GM12878 (cell line): ENCODE results near the gene CFAP20. TPM values are rescaled to one million over a fixed set of nuclear protein-coding genes. Genes with fewer than 3 reads are reported as not detected.

Source experiments
- ATAC-seq: fragments of 200-7000 bp; cut with Tn5 transposase; 3 replicates; pipeline ENCODE4 v1.9.1; 2020; ENCODE audit warnings: mild to moderate bottlenecking, moderate library complexity
- BruUV-seq: library from RNA; stranded (reverse); fragments of 400-500 nt; replicated peaks from 2 replicates; lab custom pipeline; 2021; lab: Mats Ljungman, UMichigan
- CTCF ChIA-PET: fragments of 300-600 bp; sonication (Branson Sonifier 250); formaldehyde crosslinking; extraction: SDS; loops from one replicate; lab custom pipeline; 2021; ENCODE audit warnings: inconsistent platforms; lab: Yijun Ruan, JAX
- POLR2A ChIA-PET: fragments of 350-600 bp; formaldehyde crosslinking; extraction: SDS; loops from one replicate; lab custom pipeline; 2021; ENCODE audit warnings: inconsistent platforms; lab: Charles Lee
- RAD21 ChIA-PET: fragments of 300-600 bp; sonication (Branson Sonifier 250); formaldehyde crosslinking; loops from one replicate; lab custom pipeline; 2023; ENCODE audit warnings: antibody characterized with exemption; ENCODE audit not compliant: unreplicated experiment; lab: Charles Lee
- SMC1A ChIA-PET: fragments of 300-600 bp; sonication (Branson Sonifier 250); formaldehyde crosslinking; loops from one replicate; lab custom pipeline; 2023; ENCODE audit not compliant: unreplicated experiment, uncharacterized antibody; lab: Charles Lee
- DNase-seq: peaks from one replicate; pipeline ENCODE4 v3.0.0-alpha.2; 2011; ENCODE audit warnings: low read depth, low spot score
- FAIRE-seq: peaks from 3 replicates; lab custom pipeline; 2011; peaks lifted over from hg19 to GRCh38; lab: Jason Lieb, UNC
- H2AFZ ChIP-seq: 2 replicates; pipeline ENCODE4 v1.6.0; 2011; ENCODE audit warnings: low read depth, low read length, control low read depth; ENCODE audit not compliant: control insufficient read depth
- H3K27ac ChIP-seq: 2 replicates; pipeline ENCODE4 v1.5.1; 2011; ENCODE audit warnings: control low read depth; ENCODE audit not compliant: control insufficient read depth, insufficient read depth
- H3K27me3 ChIP-seq, 2 experiments: replicated peaks in 1 of 2; 2 replicates each; pipeline versions ENCODE4 v1.6.0 to v1.6.1; 2011; ENCODE audit warnings: low read length in 1 of 2; ENCODE audit not compliant: control insufficient read depth in 2 of 2, insufficient read depth in 2 of 2
- H3K36me3 ChIP-seq, 2 experiments: 2 replicates each; pipeline ENCODE4 v1.5.1; 2011; ENCODE audit warnings: low read length in 1 of 2; ENCODE audit not compliant: control insufficient read depth in 2 of 2, insufficient read depth in 2 of 2
- H3K4me1 ChIP-seq: 2 replicates; pipeline ENCODE4 v1.6.1; 2011; ENCODE audit warnings: mild to moderate bottlenecking, low read length, moderate library complexity, mixed read lengths; ENCODE audit not compliant: control insufficient read depth, insufficient read depth
- H3K4me2 ChIP-seq: 2 replicates; pipeline ENCODE4 v1.6.0; 2011; ENCODE audit warnings: control low read depth; ENCODE audit not compliant: control insufficient read depth, insufficient read depth
- H3K4me3 ChIP-seq: fragments of 200-600 bp; sonication (generic); 2 replicates; pipeline ENCODE4 v1.5.1; 2016
- H3K79me2 ChIP-seq: 2 replicates; pipeline ENCODE4 v1.6.0; 2011; ENCODE audit warnings: low read length; ENCODE audit not compliant: control insufficient read depth, insufficient read depth
- H3K9ac ChIP-seq: 2 replicates; pipeline ENCODE4 v1.8.0; 2011; ENCODE audit warnings: low read length, control low read depth, mixed read lengths; ENCODE audit not compliant: control insufficient read depth, insufficient read depth
- H3K9me3 ChIP-seq: replicated peaks from 3 replicates; pipeline ENCODE4 v1.5.1; 2011; ENCODE audit warnings: mild to moderate bottlenecking, low read length; ENCODE audit not compliant: control insufficient read depth, insufficient read depth
- H4K20me1 ChIP-seq: 2 replicates; pipeline ENCODE4 v1.6.0; 2011; ENCODE audit not compliant: control insufficient read depth, insufficient read depth
- CBFB ChIP-seq: IDR thresholded peaks from 2 replicates; pipeline ENCODE4 v1.6.1; 2016; ENCODE audit warnings: antibody characterized with exemption, low read depth
- CREB1 ChIP-seq: IDR thresholded peaks from 2 replicates; pipeline ENCODE4 v1.6.1; 2012; ENCODE audit warnings: low read depth, mild to moderate bottlenecking, inconsistent platforms
- CTCF ChIP-seq, 3 experiments: IDR thresholded peaks in 2 of 3; conservative IDR thresholded peaks in 1 of 3; 2 replicates each; pipeline ENCODE4 v1.5.1; 2011; ENCODE audit warnings: low read depth in 3 of 3, low read length in 3 of 3, mild to moderate bottlenecking in 3 of 3, control low read depth in 2 of 3, moderate library complexity in 2 of 3, inconsistent platforms in 1 of 3, mixed read lengths in 1 of 3; ENCODE audit not compliant: control insufficient read depth in 2 of 3, insufficient read depth in 1 of 3; ENCODE audit errors: extremely low read depth in 1 of 3
- EED ChIP-seq: sonication (generic); IDR thresholded peaks from 2 replicates; pipeline ENCODE4 v1.6.1; 2016; ENCODE audit warnings: antibody characterized with exemption, low read depth
- JUND ChIP-seq: IDR thresholded peaks from 2 replicates; pipeline ENCODE4 v1.6.1; 2012; ENCODE audit warnings: low read depth, mild to moderate bottlenecking, low read length, improper control_type of control experiment, moderate library complexity
- NFYA ChIP-seq: IDR thresholded peaks from 2 replicates; pipeline ENCODE4 v1.6.1; 2011; ENCODE audit warnings: low read depth, mild to moderate bottlenecking, low read length, improper control_type of control experiment, borderline replicate concordance
- NR2F1 ChIP-seq: fragments of 450-650 bp; conservative IDR thresholded peaks from 2 replicates; pipeline ENCODE4 v1.6.1; 2017; ENCODE audit warnings: mild to moderate bottlenecking
- PAX5 ChIP-seq: IDR thresholded peaks from 2 replicates; pipeline ENCODE4 v1.6.1; 2011; ENCODE audit warnings: low read depth, low read length, borderline replicate concordance
- PAX8 ChIP-seq: fragments of 450-650 bp; IDR thresholded peaks from 2 replicates; pipeline ENCODE4 v1.6.1; 2017; ENCODE audit warnings: mild to moderate bottlenecking, moderate library complexity
- POLR2AphosphoS2 ChIP-seq: IDR thresholded peaks from 2 replicates; pipeline ENCODE4 v1.6.1; 2011; ENCODE audit warnings: low read depth, mild to moderate bottlenecking, low read length, improper control_type of control experiment, moderate library complexity
- RBBP5 ChIP-seq: fragments of 200-600 bp; sonication (generic); conservative IDR thresholded peaks from 2 replicates; pipeline ENCODE4 v1.6.1; 2016
- SUZ12 ChIP-seq: fragments of 200-600 bp; sonication (generic); IDR thresholded peaks from one replicate; pipeline ENCODE4 v1.6.1; 2018; ENCODE audit warnings: antibody characterized with exemption, mild to moderate bottlenecking; ENCODE audit not compliant: unreplicated experiment
- TCF7 ChIP-seq: IDR thresholded peaks from 2 replicates; pipeline ENCODE4 v1.6.1; 2014; ENCODE audit warnings: antibody characterized with exemption, borderline replicate concordance
- ZBED1 ChIP-seq: IDR thresholded peaks from 2 replicates; pipeline ENCODE4 v1.6.1; 2016; ENCODE audit warnings: borderline replicate concordance
- ZNF24 ChIP-seq: fragments of 450-650 bp; IDR thresholded peaks from 2 replicates; pipeline ENCODE4 v1.6.1; 2017; ENCODE audit warnings: antibody characterized with exemption, mild to moderate bottlenecking
- ZNF384 ChIP-seq: IDR thresholded peaks from 2 replicates; pipeline ENCODE4 v1.6.1; 2012; ENCODE audit warnings: low read depth, mild to moderate bottlenecking, low read length, improper control_type of control experiment, borderline replicate concordance
- WGBS: methylation state at CpG from one replicate; pipeline ENCODE4 v1.1.6; 2016; ENCODE audit warnings: low lambda C conversion rate; ENCODE audit not compliant: insufficient replicate concordance, insufficient coverage; ENCODE audit errors: missing lambda C conversion rate; 5-methylcytosine and 5-hydroxymethylcytosine counted together
- in situ Hi-C: fragments of 300-500 bp; cut with MboI; formaldehyde crosslinking; loops from 9 replicates; pipeline ENCODE4 v1.14.3; 2018; ENCODE audit warnings: mixed read lengths
- intact Hi-C: fragments of 100-400 bp; cut with micrococcal nuclease; formaldehyde crosslinking; loops from one replicate; pipeline ENCODE4 v1.14.2; 2022; ENCODE audit not compliant: unreplicated experiment
- polyA plus RNA-seq, 11 experiments: library from polyadenylated mRNA; depleted of rRNA in 4 of 11; unstranded in 6 of 11; stranded (reverse) in 5 of 11; fragments of >200 nt; fragmentation: Nextera tagmentation in 4 of 11; fragmentation: Illumina TruSeq in 1 of 11; extraction: Ambion mirVana in 4 of 11; extraction: Trizol in 1 of 11; gene quantifications; 1 replicate in 1 of 11; 2 replicates in 10 of 11; pipeline versions ENCODE4 v1.2.1 to v1.2.3, GENCODE V29; 2011 to 2016; ENCODE audit warnings: inconsistent platforms in 2 of 11, missing spikeins in 2 of 11, low read depth in 1 of 11
- total RNA-seq, 4 experiments: library from RNA; depleted of rRNA in 3 of 4; stranded (reverse); fragments of >200 nt in 3 of 4; fragmentation: Illumina TruSeq in 1 of 4; extraction: Trizol in 1 of 4; gene quantifications; 2 replicates each; pipeline versions ENCODE4 v1.2.1 to v1.2.3, GENCODE V29; 2013 to 2021
- TF ChIP-seq, protein P1 (sequence below): fragments of 450-650 bp; IDR thresholded peaks from 2 replicates; pipeline ENCODE4 v1.6.1; 2017; ENCODE audit warnings: low read depth, mild to moderate bottlenecking, moderate library complexity
- TF ChIP-seq, protein P2 (sequence below): fragments of 450-650 bp; formaldehyde crosslinking; IDR thresholded peaks from 2 replicates; pipeline ENCODE4 v1.4.0; 2022; ENCODE audit warnings: mild to moderate bottlenecking, moderate library complexity

Gene CFAP20
- total and polyA plus RNA-seq, 10 of the 15 experiments (the other 5 are each of a cell fraction or from before 2014, with no cell fraction given): 10.9 to 61.7 (median 46.2) TPM

DNA sequence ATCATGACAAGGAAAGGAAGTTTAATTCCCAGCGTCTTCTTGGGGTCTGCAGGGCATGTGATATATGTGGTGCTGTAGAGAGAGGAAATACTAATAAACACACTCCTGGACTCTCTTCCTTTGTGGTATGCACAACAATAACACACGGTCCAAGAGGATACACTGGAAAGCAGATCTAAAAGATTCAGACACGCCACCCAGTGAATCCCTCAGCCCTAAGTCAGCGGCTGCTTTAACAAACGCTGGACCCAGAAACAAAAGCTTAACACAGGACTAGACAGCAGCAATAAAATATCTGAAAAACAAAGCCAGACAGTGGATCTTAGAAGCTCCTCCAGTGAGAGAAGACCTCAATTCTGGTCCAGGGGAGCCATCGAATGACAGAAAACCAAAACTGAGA, 13.1 kb downstream of the CFAP20 start:
- CTCF ChIA-PET: interaction anchor here (2.2 kb wide), 1 partner anchor 11 kb away, joined by 13 read pairs; no protein-coding TSS in a partner anchor
- in situ Hi-C loops: no loop called here
- no peaks in the 10 kb centered on the region for H3K4me1 ChIP-seq
- H3K36me3 ChIP-seq: peaks cover 10 to 11% of the 10 kb centered on the region in 2 experiments
- no peak overlapping the region for H3K9ac ChIP-seq
- ATAC-seq (no peak), FAIRE-seq (no peak), DNase-seq (no peak)
- H3K79me2 ChIP-seq: peaks cover 17% of the 10 kb centered on the region
- no peaks in the 10 kb centered on the region; the same call in 1 of the 2 replicates for H4K20me1 ChIP-seq
- no TSS peak for BruUV-seq
- H3K27me3 ChIP-seq: no peaks in the 10 kb centered on the region
- no peaks in the 10 kb centered on the region for H3K9me3 ChIP-seq
- RAD21 ChIA-PET: no interaction called here
- H3K27ac ChIP-seq: no peak overlapping the region
- no peak overlapping the region for H3K4me2 ChIP-seq
- no peak overlapping the region for H3K4me3 ChIP-seq
- SMC1A ChIA-PET: interaction anchor here (0.8 to 1.7 kb wide), 2 partner anchors 10 to 21 kb away, joined by 3 to 5 read pairs; no protein-coding TSS in a partner anchor
- POLR2A ChIA-PET: no interaction called here
- intact Hi-C loops: no loop called here
- no peak overlapping the region for H2AFZ ChIP-seq
- WGBS: 100% methylated on average over 6 of the region's 6 CpGs
- TF ChIP-seq ZNF384 (no peak), ZBED1 (no peak), TCF7 (no peak), POLR2AphosphoS2 (no peak), NR2F1 (no peak), RBBP5 (no peak), ZNF24 (no peak), PAX5 (no peak), CTCF (IDR thresholded peaks at IDR 0.05 in 2 of 3, conservative IDR thresholded peaks at IDR 0.05 in 1 of 3; ENCODE audit: control insufficient read depth in 2 of 3, extremely low read depth in 1 of 3, insufficient read depth in 1 of 3, low read depth in 3 of 3, low read length in 3 of 3) (no peak), PAX8 (no peak), NFYA (no peak), EED (no peak), SUZ12 (no peak), CBFB (no peak), JUND (no peak), CREB1 (no peak)
- TF ChIP-seq, protein P1, sequence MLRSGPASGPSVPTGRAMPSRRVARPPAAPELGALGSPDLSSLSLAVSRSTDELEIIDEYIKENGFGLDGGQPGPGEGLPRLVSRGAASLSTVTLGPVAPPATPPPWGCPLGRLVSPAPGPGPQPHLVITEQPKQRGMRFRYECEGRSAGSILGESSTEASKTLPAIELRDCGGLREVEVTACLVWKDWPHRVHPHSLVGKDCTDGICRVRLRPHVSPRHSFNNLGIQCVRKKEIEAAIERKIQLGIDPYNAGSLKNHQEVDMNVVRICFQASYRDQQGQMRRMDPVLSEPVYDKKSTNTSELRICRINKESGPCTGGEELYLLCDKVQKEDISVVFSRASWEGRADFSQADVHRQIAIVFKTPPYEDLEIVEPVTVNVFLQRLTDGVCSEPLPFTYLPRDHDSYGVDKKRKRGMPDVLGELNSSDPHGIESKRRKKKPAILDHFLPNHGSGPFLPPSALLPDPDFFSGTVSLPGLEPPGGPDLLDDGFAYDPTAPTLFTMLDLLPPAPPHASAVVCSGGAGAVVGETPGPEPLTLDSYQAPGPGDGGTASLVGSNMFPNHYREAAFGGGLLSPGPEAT: no peak
- TF ChIP-seq, protein P2, sequence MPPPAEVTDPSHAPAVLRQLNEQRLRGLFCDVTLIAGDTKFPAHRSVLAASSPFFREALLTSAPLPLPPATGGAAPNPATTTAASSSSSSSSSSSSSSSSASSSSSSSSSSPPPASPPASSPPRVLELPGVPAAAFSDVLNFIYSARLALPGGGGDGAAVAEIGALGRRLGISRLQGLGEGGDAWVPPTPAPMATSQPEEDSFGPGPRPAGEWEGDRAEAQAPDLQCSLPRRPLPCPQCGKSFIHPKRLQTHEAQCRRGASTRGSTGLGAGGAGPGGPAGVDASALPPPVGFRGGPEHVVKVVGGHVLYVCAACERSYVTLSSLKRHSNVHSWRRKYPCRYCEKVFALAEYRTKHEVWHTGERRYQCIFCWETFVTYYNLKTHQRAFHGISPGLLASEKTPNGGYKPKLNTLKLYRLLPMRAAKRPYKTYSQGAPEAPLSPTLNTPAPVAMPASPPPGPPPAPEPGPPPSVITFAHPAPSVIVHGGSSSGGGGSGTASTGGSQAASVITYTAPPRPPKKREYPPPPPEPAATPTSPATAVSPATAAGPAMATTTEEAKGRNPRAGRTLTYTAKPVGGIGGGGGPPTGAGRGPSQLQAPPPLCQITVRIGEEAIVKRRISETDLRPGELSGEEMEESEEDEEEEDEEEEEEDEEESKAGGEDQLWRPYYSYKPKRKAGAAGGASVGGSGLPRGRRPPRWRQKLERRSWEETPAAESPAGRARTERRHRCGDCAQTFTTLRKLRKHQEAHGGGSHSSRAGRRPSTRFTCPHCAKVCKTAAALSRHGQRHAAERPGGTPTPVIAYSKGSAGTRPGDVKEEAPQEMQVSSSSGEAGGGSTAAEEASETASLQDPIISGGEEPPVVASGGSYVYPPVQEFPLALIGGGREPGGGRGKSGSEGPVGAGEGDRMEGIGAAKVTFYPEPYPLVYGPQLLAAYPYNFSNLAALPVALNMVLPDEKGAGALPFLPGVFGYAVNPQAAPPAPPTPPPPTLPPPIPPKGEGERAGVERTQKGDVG: no peak
